Inferior parietal cortex (tissue), 1 donor: ENCODE data around the gene PTH1R.
"Not testable (repeated sequence)": the region's sequence is repeated elsewhere in the genome, so short reads cannot be mapped to it uniquely, and the experiment has no call there.

Source experiments
- DNase-seq: peaks from one replicate; pipeline ENCODE4 v3.0.0-alpha.2; 2016; ENCODE audit errors: extremely low spot score

Gene PTH1R

DNA sequence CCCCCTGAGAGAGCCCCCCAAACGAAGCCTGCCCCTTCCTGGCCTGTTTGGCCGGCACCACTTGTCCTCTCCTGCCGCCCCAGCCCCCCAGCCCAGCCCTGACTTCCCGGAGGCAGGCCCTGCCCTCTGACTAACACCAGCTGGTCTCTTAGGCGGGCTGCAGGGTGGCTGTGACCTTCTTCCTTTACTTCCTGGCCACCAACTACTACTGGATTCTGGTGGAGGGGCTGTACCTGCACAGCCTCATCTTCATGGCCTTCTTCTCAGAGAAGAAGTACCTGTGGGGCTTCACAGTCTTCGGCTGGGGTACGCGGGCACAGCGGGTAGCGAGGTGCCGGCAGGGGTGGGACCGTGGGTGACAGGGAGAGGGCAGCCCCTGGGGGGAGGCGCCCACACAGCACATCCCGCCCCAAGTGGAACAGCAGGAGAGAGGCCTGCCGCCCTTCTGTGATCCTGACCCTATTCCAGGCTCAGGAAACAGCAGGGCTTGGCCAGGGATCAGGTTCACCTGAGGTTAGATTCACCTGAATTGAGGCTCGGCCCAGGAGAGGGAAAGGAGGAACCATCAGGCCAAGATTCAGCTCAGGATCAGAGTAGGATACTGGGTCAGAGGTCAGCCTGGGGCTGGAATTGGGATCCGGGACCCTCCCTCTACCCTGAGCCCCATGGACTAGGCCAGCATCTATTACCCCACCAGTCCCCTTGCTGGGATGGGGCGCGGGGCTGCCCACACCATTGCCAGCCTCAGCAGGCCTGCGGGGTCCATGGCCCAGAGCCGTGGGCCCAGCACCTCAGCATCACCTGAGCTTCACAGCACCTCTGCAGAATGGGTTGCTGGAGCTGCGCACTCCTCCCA lies 21.9 kb downstream of the PTH1R start:
- DNase-seq, result no peak

DNA sequence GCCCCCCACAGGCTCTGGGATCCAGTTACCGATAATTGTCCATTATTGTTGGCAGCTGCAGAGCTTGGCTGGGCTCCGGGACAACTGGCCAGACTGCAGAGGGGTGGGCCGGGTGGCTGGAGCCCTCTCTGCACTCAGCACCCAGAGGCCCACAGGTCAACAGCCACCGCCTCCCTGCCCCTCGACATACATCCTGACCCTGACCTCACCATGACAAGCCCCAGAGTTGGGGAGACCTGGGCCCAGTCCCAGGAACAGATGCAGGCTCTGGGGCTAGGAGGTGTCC lies 22.4 kb downstream of the PTH1R start:
- DNase-seq, result no peak

DNA sequence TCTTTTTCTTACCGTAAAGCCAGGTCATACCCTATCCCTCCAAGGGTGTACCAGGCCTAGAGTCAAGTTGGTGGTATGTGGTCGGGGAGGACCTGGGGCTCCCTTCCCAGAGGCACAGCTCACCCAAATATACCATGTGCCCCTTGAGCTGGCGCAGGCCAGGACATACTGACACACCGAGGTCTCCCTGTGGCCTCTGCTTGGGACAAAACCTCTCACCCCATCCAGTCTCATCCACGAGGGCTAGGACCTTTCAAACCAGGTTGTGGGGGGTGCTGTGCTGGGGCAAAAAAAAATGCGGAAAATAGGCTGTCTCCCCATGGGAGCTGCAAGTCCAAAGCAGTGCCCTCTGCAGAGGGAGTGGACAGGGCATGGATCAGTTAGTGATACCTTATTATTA lies 22.8 kb downstream of the PTH1R start:
- no peak for DNase-seq

DNA sequence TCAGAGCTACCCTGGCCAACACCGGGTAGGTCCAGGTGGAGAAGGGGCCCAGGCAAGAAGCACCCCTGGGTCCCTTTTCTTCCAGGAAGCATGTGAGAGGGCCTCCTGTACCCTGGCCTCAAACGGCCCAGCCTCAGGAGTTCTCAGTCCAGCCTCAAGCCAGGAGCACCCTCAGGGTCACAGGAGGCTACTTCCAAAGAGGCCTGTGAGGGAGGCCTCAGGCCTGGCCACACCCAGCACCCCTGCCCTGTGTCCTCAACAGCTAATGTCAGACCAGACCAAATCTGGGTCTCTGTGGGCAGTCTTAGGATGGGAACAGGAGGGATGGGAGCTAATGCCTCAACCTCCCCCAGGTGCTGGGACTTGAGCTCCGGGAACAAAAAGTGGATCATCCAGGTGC lies 23.5 kb downstream of the PTH1R start:
- DNase-seq, result no peak

DNA sequence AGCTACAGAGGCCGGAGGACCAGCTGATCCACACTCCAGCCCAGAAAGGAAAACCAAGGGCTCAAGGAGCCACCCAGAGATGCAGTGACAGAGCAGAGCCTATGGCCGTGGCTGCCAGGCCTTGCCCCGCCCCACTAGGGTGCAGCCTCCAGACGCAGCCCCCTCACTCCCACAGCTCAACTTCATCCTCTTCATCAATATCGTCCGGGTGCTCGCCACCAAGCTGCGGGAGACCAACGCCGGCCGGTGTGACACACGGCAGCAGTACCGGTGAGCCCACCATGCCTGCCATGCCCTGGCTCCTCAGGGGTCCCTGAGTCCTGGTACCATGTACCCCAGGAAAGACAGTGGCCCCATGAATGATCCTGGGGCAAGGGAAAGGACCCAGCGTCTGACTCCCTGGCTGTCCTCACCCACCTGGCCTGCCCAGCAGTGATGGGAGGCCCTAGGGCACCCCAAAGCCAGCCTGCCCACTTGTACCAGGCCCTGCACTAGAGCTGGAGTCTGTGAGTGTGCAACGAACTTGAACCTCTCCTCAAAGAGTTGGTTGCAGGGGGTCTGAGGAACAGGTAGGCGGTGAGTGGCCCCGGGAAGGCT lies 24.2 kb downstream of the PTH1R start:
- DNase-seq, result no peak

DNA sequence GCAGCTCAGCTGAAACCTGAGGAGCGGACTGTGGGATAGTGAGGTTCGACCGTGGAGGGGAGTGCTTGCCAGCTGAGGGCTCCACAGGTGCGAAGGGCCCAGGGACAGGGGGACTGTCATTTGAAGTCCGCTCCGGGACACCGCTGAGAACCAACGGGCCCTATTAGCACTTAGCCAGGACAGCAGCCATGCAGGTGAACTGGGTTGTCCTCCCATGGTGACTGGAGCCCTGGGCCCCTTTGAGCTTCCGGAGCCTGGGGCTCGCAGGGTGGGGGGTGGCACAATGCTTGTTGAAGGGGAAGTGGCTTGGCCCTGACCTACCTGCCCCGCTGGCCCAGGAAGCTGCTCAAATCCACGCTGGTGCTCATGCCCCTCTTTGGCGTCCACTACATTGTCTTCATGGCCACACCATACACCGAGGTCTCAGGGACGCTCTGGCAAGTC lies 24.7 kb downstream of the PTH1R start:
- no peak for DNase-seq

DNA sequence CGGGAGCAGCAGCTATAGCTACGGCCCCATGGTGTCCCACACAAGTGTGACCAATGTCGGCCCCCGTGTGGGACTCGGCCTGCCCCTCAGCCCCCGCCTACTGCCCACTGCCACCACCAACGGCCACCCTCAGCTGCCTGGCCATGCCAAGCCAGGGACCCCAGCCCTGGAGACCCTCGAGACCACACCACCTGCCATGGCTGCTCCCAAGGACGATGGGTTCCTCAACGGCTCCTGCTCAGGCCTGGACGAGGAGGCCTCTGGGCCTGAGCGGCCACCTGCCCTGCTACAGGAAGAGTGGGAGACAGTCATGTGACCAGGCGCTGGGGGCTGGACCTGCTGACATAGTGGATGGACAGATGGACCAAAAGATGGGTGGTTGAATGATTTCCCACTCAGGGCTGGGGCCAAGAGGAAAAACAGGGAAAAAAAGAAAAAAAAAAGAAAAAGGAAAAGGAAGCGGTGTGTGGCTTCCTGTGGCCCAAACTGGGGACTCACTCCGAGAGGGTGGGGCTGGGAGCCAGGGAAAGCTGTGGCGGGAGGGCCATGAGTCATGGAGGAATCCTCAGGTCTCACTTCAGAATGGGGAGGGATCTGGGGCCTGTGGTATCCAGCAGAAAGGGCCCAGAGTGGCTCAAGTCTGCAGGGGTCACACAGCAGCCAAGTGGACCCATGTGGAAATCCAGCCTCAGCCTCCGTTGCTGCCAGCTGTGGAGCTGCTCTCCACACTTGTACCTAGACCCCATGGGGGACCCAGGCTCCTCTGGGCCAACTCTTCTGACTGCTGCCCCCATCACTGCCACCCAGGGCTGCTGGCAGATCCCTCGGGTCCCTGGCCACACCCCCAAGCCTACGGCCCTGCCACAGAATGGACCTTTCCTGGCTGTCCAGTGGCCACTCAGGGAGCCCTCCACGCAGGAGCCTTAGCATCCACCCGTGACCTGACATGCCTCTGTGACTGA lies 26.1 kb downstream of the PTH1R start:
- DNase-seq, result no peak

DNA sequence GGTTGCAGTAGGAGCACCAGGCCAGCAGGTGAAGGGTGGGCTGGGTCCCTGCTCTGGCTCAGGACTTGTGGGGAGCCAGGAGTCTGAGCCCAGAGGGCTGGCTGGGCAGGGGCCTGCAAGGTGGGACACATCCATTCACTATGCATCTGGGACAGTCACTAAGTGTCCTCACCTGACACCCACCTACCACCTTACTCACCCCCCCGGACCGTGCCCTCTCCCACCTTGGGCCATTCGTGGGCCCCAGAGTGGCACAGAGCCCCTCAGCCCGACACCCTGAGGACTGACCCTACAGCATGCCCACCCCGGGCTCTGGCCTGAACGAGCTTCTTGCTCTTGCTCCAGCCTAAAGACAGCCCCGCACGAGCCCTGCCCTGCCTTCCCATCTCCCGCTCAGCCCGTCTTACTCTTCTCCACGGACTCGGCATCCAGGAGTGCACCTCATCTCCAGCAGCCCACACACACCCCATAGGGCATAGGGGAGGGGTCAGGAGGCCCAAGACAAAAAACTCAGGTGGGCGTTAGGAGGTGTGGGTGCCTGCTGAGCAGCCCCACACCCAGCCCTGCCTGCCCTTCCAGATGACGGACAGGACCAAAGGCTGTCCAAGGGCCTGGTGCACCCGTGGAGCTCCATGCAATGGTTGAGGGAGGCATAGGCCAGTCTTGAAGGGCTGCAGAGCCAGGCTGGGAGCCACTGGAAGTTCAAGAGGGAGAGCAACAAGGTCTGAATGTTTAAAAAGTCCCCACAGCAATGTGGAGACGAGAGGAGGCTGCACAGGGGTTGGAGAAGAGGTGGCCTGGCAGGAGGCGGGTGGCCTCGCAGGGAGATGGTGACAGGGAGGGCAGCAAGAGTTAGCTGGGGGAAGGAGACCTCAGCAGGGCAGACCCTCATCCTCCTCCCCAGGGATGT lies 27.0 kb downstream of the PTH1R start:
- no peak for DNase-seq

DNA sequence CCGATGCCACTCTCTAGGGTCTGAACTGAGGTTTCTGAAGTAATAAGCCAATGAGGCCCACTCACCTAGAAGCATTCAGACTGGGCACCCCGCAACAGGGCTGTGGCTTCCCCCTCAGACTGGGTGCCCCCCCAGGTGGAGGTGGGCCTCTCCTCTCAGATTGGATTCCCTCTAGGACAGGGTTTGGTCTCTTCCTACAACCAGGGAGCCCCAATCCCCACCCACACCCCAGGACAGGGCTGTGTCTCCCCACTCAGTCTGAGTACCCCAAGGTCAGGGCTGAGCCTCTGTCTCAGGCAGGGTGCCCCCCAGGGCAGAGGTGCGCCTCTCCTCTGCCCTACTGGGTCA lies 27.7 kb downstream of the PTH1R start:
- no peak for DNase-seq

DNA sequence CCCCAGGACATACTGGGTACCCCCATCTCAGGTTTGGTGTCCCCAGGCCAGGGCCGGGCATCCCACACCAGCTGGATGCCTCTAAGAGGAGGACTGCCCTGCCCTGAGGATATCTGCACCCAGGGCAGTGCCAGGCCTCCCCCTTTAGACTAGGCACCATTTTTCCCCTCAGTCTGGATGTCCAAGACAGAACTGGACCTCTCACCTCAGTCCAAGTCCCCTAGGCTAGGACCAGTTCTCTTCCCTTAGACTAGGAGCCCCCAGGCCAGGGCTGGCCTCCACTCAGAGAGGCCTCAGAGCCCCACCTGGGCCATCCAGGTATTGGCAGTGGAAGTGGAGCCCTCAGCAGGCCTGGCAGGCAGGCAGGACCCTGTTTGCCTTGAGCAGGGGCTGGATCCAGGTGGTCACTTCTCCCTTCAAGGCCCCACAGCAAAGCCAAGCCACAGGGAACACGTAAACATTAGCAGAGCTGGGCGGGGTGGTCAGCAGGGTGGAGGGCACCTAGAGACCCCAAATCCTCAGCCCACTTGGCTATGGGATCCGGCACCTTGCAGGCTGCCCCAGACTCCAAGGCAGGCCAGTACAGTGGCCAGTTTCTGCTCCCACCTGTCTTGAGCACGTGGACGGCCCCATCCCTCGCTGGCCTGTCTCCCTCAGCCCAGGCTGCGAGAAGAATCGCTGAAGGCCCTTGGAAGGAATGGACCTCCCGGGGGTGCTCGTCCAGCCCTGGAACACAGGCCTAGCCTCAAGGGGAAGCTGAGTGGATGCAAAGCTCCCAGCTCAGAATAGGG lies 28.3 kb downstream of the PTH1R start:
- no peak for DNase-seq

DNA sequence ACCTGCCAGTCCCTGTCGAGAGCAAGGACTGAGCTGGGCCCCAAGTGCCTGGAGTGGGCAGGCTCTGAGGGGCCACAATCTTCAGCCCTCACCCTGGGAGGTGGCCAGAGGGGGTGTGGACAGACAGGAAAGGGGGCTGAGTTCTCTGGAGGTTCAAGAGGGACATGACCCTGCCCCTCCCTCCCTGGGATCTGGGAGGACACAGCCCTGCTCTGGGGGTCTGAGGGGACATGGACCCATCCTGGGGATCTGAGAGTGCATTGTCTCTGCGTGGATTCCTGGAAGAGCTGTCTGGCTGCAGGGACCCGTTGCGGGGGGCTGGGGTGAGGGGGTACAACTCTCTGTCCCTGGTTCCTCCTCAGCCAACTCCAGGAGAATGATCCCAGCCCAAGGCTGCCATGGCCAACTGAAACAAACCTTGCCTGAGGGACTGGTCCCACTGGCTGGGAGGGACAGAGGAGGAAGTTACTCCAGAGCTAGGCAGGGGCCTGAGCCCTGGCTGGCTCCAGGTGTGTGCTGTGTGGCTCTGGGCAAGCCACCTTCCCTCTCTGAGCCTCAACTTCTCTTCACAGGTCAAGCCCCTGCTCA lies 29.0 kb downstream of the PTH1R start:
- no peak for DNase-seq

DNA sequence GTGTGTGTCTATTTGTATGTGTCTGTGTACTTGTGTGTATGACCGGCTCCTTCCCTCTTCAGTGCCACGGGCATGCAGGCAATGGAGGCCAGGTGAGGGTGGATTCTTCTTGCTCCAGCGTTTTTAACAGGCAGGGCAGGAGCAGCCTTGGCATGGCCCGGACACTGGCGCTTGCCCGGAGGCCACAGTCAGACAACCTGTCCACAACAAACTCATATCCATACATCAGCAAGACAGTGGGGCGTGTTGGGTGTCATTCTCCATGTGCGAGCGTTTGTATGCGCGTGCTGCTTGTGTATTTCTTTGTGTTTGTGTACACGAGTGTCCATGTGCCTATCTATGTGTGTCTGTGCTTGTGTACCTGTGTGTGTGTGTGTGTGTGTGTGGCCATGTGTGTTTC lies 29.8 kb downstream of the PTH1R start:
- DNase-seq, result no peak

DNA sequence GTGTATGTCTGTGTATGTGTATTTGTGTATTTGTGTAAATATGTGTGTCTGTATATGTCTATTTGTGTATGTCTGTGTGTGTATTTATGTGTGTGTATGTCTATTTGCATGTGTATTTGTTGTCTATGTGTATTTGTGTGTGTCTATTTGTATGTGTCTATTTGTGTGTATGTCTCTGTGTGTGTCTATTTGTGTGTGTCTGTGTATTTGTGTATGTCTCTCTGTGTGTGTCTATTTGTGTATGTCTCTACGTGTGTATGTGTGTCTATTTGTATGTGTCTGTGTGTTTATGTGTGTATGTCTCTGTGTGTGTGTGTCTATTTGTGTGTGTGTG lies 30.4 kb downstream of the PTH1R start:
- no peak for DNase-seq

DNA sequence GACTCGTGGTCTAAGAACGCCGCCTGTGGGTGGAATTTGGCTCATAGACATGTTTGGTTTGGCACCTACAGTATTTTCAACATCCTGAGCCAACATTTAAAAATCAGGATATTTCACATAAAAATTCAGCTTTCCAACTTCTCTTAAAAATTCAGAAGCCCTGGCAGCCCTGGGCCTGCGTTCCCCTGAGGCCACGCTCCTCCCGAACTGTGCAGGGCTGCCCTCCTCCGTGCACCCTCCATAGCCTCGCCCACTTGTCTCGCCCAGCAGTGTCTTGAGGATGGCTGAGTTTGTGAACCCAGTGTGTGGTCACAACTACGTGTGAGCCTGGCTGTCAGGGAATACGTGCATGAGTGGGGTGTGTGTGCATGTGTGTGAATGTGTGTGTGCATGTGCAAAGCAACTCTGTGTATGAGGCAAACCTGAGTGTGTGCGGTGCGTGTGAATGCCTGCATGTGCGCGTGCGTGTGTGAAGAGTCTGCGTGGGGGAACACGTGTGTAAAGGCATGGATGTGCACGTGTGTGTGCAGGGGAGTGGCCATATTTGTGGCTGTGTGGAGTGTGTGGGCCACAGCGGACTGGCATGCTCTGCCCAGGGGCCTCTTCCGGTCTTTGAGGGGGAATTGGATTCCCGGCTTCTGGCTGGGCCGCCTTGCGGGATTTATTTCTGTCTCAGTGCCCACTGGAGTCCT lies 30.9 kb downstream of the PTH1R start:
- no peak for DNase-seq

DNA sequence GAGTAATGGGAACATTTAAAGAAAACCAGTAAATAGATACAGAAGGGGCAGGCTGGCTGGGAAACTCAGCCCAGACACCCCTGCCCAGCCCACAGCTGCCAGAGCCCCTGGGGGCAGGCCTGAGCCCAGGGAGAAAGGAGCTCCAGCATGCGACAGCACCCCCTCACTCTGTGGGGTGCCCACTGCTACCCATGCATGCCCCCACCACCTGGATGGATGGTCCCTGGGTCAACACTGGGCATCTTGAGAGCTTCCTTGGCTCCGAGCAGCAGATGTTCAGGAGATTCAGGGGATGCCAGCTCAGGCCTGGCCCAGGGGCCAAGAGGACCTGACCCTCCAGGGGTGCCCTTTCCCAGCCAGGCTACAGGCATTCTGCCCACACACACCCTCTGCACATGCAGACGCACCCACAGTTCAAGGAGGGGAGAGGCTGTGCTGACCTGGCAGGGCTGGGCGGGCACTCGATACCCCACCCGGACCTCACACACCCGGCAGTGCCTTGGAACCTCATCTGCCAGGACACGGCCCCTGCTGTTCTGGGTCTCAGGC lies 31.5 kb downstream of the PTH1R start:
- DNase-seq, result no peak

DNA sequence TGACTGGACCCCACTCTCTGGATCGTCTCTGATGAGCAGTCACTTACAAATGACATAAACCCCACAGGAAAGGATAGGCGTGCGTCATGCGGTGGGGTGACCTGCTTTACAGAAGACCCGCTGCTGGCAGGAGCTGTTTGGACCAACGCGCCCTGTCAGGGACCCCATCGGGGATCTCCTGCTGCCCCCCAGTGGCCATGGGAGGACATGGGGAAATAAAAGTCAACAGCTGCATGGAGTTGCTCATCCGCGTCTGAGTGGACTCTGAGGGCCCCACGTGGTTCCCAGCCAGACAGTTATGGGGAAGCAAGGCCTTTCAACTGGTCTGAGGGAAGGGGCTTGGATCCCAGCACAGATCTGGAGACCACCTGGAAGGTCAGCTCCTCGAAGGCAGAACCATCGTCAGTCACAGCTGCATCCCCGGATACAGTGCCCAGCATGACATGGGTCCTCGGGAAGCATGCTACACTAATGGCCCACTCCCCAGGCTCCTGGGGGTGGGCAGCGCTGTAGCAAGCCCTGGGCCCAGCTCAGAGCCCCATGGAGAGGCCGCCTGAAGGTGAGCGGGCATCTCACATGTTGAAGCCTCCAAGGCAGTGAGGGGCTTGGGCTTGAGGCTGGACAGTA lies 32.1 kb downstream of the PTH1R start:
- DNase-seq, result peak; percentile 90

DNA sequence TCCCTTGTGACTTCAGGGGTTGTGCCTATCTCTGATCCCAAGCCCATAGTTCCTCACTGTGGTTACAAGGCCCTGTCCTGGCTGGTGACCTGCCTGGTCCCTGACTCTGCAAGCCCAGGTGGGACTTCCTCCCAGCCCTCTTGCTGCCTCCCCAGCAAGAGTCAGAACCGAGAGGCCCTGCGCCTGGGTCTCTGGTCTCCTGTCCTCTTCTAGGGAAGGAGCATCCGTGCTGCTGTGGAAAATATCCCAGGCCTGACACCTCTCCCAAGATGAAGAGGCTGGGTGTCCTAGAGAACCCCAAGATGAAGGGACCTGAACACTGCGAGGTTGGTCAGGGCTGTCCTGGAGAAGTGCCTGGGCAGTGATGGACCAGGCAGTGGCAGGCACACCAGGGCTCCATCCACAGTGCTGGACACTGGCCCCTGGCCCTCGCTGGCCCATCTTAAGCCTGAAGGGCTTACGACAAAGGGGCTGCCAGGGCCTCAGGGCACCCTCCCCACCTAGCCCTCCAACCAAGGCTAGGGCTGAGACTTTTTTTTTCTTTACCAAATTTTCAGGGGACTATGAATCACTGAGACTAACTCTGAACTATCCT lies 32.7 kb downstream of the PTH1R start:
- no peak for DNase-seq

DNA sequence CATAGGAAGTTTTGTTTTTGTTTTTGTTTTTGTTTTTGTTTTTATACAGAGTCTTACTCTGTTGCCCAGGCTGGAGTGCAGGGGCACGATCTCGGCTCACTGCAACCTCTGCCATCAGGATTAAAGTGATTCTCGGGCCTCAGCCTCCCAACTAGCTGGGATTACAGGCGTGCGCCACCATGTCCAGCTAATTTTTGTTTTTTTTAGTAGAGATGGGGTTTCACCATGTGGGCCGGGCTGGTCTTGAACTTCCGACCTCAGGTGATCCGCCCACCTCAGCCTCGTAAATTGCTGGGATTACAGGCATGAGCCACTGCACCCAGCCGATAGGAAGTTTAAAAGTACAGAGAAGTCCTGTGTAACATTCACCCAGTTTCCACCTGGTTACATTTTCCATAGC lies 33.4 kb downstream of the PTH1R start:
- DNase-seq, result not testable (repeated sequence)

DNA sequence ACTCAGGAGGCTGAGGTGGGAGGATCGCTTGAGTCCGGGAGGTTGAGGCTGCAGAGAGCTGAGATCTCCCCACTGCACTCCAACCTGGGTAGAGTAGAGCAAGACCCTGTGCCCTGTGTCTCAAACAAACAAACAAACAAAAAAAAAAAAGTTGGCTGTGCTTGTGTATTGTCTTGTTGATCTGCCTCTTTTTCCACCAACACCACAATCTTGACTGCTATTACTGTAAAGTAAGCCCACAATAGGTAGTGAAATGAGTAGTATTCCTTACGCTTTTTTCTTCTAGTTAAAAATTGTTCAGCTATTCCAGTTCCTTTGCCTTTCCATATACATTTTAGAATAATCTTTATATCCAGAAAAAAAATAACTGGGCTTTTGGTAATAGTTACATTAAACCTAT lies 35.5 kb downstream of the PTH1R start:
- DNase-seq, result no peak
